Measurements from ENCODE around the gene ABCA9.
"Not testable (repeated sequence)": the region's sequence is repeated elsewhere in the genome, so short reads cannot be mapped to it uniquely, and the experiment has no call there.

ABCA9 gene

GRCh38 chr17:69042308-69042707, 18.4 kb downstream of the ABCA9 start:
- no peak for DNase-seq

GRCh38 chr17:69031839-69032238, 28.9 kb downstream of the ABCA9 start:
- DNase-seq = no peak

- DNase-seq = no peak
Observed at GRCh38 chr17:69030169-69030568, 30.6 kb downstream of the ABCA9 start.

GRCh38 chr17:69018687-69019086, 42.0 kb downstream of the ABCA9 start:
- no peak for DNase-seq

GRCh38 chr17:69018022-69018615, 42.6 kb downstream of the ABCA9 start:
- DNase-seq = no peak

- DNase-seq = no peak
Observed at GRCh38 chr17:69015631-69016030, 45.1 kb downstream of the ABCA9 start.

- DNase-seq = no peak
Observed at GRCh38 chr17:69012895-69013805, 47.6 kb downstream of the ABCA9 start.

- no peak for DNase-seq
Observed at GRCh38 chr17:69009930-69010329, 50.8 kb downstream of the ABCA9 start.

- DNase-seq = not testable (repeated sequence)
Observed at GRCh38 chr17:69004759-69005158, 56.0 kb downstream of the ABCA9 start.

- not testable (repeated sequence) for DNase-seq
Observed at GRCh38 chr17:68999743-69000142, 61.0 kb downstream of the ABCA9 start.

GRCh38 chr17:68993112-68993511, 67.6 kb downstream of the ABCA9 start:
- no peak for DNase-seq

GRCh38 chr17:68987966-68988365, 72.8 kb downstream of the ABCA9 start:
- DNase-seq = no peak

GRCh38 chr17:68981288-68981687, 79.4 kb downstream of the ABCA9 start:
- no peak for DNase-seq

GRCh38 chr17:68973098-68973846, 87.5 kb downstream of the ABCA9 start:
- DNase-seq = no peak

- peak; percentile 14 for DNase-seq
Observed at GRCh38 chr17:68972119-68972704, 88.5 kb downstream of the ABCA9 start.

GRCh38 chr17:68969101-68969500, 91.6 kb downstream of the ABCA9 start:
- DNase-seq = no peak

- DNase-seq = no peak
Observed at GRCh38 chr17:68963958-68964357, 96.8 kb downstream of the ABCA9 start.

- DNase-seq = no peak
Observed at GRCh38 chr17:68961214-68961882, 99.4 kb downstream of the ABCA9 start.

- not testable (repeated sequence) for DNase-seq
Observed at GRCh38 chr17:68959117-68959516, 101.6 kb downstream of the ABCA9 start.

- DNase-seq = no peak
Observed at GRCh38 chr17:68957944-68958343, 102.8 kb downstream of the ABCA9 start.

- no peak for DNase-seq
Observed at GRCh38 chr17:68955181-68955841, 105.4 kb downstream of the ABCA9 start, which contains the start of gene ABCA8. Gene ABCA8, minus strand, starts transcription at chr17:68955392. Its CDS starts 13,358 bp downstream, at chr17:68942034.

All from RPMI8226 (cell line).